ENCODE results near the gene ACSS3. TPM values are rescaled to one million over a fixed set of nuclear protein-coding genes. Genes with fewer than 3 reads are reported as not detected.

The ACSS3 gene
- total RNA-seq, 3 donors from 2014 or later, result 0.11 TPM; not detected in 2

GRCh38 chr12:81249976-81250375 is 172.1 kb downstream of the ACSS3 start:
- Mint-ChIP-seq H3K9me3 (peaks cover 3% of the 10 kb centered on the region), H3K27me3 (ENCODE audit: low read depth) (no peaks in the 10 kb centered on the region)

GRCh38 chr12:81252228-81252627 is 174.3 kb downstream of the ACSS3 start:
- peaks cover 3% of the 10 kb centered on the region for H3K9me3 Mint-ChIP-seq
- H3K4me1 Mint-ChIP-seq (ENCODE audit: low read depth), result no peaks in the 10 kb centered on the region
- no peak overlapping the region for H3K4me3 Mint-ChIP-seq
- H3K36me3 Mint-ChIP-seq (ENCODE audit: insufficient read depth), result no peaks in the 10 kb centered on the region
- H3K27me3 Mint-ChIP-seq (ENCODE audit: low read depth), result no peaks in the 10 kb centered on the region
- DNase-seq (no peak), ATAC-seq (no peak)

More at GRCh38 chr12:81249976-81250375, 172.1 kb downstream of the ACSS3 start:
- ATAC-seq (no peak), DNase-seq (no peak)
- H3K4me1 Mint-ChIP-seq (ENCODE audit: low read depth), result no peaks in the 10 kb centered on the region
- no peaks in the 10 kb centered on the region for H3K36me3 Mint-ChIP-seq (ENCODE audit: insufficient read depth)
- H3K4me3 Mint-ChIP-seq, result no peak overlapping the region

- peaks cover 3% of the 10 kb centered on the region for H3K9me3 Mint-ChIP-seq
- H3K4me3 Mint-ChIP-seq, result no peak overlapping the region
- no peaks in the 10 kb centered on the region for H3K27me3 Mint-ChIP-seq (ENCODE audit: low read depth)
- ATAC-seq, result no peak
- H3K36me3 Mint-ChIP-seq (ENCODE audit: insufficient read depth), result no peaks in the 10 kb centered on the region
- DNase-seq, result no peak
- H3K4me1 Mint-ChIP-seq (ENCODE audit: low read depth), result no peaks in the 10 kb centered on the region
Measured at GRCh38 chr12:81253360-81253759, 175.5 kb downstream of the ACSS3 start.

- Mint-ChIP-seq H3K9me3 (peaks cover 6% of the 10 kb centered on the region), H3K27me3 (ENCODE audit: low read depth) (no peaks in the 10 kb centered on the region), H3K36me3 (ENCODE audit: insufficient read depth) (no peaks in the 10 kb centered on the region), H3K4me3 (no peak overlapping the region), H3K4me1 (ENCODE audit: low read depth) (no peaks in the 10 kb centered on the region)
- no peak for ATAC-seq
- no peak for DNase-seq
Measured at GRCh38 chr12:81255456-81255855, 177.6 kb downstream of the ACSS3 start.

- no peaks in the 10 kb centered on the region for H3K27me3 Mint-ChIP-seq (ENCODE audit: low read depth)
- H3K4me3 Mint-ChIP-seq, result no peak overlapping the region
Measured at GRCh38 chr12:81255947-81256346, 178.1 kb downstream of the ACSS3 start.

GRCh38 chr12:81257947-81258551 is 180.2 kb downstream of the ACSS3 start:
- no peak for DNase-seq
- no peak overlapping the region for H3K4me3 Mint-ChIP-seq
- ATAC-seq, result no peak
- no peaks in the 10 kb centered on the region for H3K36me3 Mint-ChIP-seq (ENCODE audit: insufficient read depth)
- H3K9me3 Mint-ChIP-seq, result peaks cover 3% of the 10 kb centered on the region
- no peaks in the 10 kb centered on the region for H3K27me3 Mint-ChIP-seq (ENCODE audit: low read depth)
- no peaks in the 10 kb centered on the region for H3K4me1 Mint-ChIP-seq (ENCODE audit: low read depth)

More at GRCh38 chr12:81255947-81256346, 178.1 kb downstream of the ACSS3 start:
- no peaks in the 10 kb centered on the region for H3K4me1 Mint-ChIP-seq (ENCODE audit: low read depth)
- DNase-seq, result no peak
- no peaks in the 10 kb centered on the region for H3K36me3 Mint-ChIP-seq (ENCODE audit: insufficient read depth)
- ATAC-seq, result no peak
- peaks cover 6% of the 10 kb centered on the region for H3K9me3 Mint-ChIP-seq

GRCh38 chr12:81259360-81259759 is 181.5 kb downstream of the ACSS3 start:
- ATAC-seq (no peak), DNase-seq (no peak)
- H3K36me3 Mint-ChIP-seq (ENCODE audit: insufficient read depth), result no peaks in the 10 kb centered on the region
- H3K27me3 Mint-ChIP-seq (ENCODE audit: low read depth), result no peaks in the 10 kb centered on the region
- H3K4me3 Mint-ChIP-seq, result no peak overlapping the region
- H3K9me3 Mint-ChIP-seq, result peaks cover 3% of the 10 kb centered on the region
- H3K4me1 Mint-ChIP-seq (ENCODE audit: low read depth), result no peaks in the 10 kb centered on the region

- ATAC-seq (no peak), DNase-seq (no peak)
- Mint-ChIP-seq H3K36me3 (ENCODE audit: insufficient read depth) (no peaks in the 10 kb centered on the region), H3K27me3 (ENCODE audit: low read depth) (no peaks in the 10 kb centered on the region), H3K9me3 (peaks cover 3% of the 10 kb centered on the region), H3K4me1 (ENCODE audit: low read depth) (no peaks in the 10 kb centered on the region), H3K4me3 (no peak overlapping the region)
Measured at GRCh38 chr12:81261508-81262207, 183.8 kb downstream of the ACSS3 start.

GRCh38 chr12:81263072-81263471 is 185.2 kb downstream of the ACSS3 start:
- no peaks in the 10 kb centered on the region for H3K27me3 Mint-ChIP-seq (ENCODE audit: low read depth)
- H3K4me1 Mint-ChIP-seq (ENCODE audit: low read depth), result no peaks in the 10 kb centered on the region
- ATAC-seq (no peak), DNase-seq (no peak)
- no peaks in the 10 kb centered on the region for H3K36me3 Mint-ChIP-seq (ENCODE audit: insufficient read depth)
- peaks cover 3% of the 10 kb centered on the region for H3K9me3 Mint-ChIP-seq
- no peak overlapping the region for H3K4me3 Mint-ChIP-seq

- H3K4me3 Mint-ChIP-seq, result no peak overlapping the region
- peaks cover 3% of the 10 kb centered on the region for H3K9me3 Mint-ChIP-seq
- no peaks in the 10 kb centered on the region for H3K4me1 Mint-ChIP-seq (ENCODE audit: low read depth)
- no peaks in the 10 kb centered on the region for H3K36me3 Mint-ChIP-seq (ENCODE audit: insufficient read depth)
- ATAC-seq (no peak), DNase-seq (no peak)
- no peaks in the 10 kb centered on the region for H3K27me3 Mint-ChIP-seq (ENCODE audit: low read depth)
Measured at GRCh38 chr12:81270385-81270784, 192.5 kb downstream of the ACSS3 start.

- ATAC-seq, result no peak
- H3K9me3 Mint-ChIP-seq, result peaks cover 5% of the 10 kb centered on the region
- no peaks in the 10 kb centered on the region for H3K4me1 Mint-ChIP-seq (ENCODE audit: low read depth)
- H3K27me3 Mint-ChIP-seq (ENCODE audit: low read depth), result no peaks in the 10 kb centered on the region
- no peaks in the 10 kb centered on the region for H3K36me3 Mint-ChIP-seq (ENCODE audit: insufficient read depth)
- no peak overlapping the region for H3K4me3 Mint-ChIP-seq
- DNase-seq, result no peak
Measured at GRCh38 chr12:81274637-81275529, 197.0 kb downstream of the ACSS3 start.

- no peak overlapping the region for H3K4me3 Mint-ChIP-seq
- H3K27me3 Mint-ChIP-seq (ENCODE audit: low read depth), result no peaks in the 10 kb centered on the region
- no peak for DNase-seq
- H3K4me1 Mint-ChIP-seq (ENCODE audit: low read depth), result no peaks in the 10 kb centered on the region
- H3K9me3 Mint-ChIP-seq, result no peaks in the 10 kb centered on the region
- H3K36me3 Mint-ChIP-seq (ENCODE audit: insufficient read depth), result no peaks in the 10 kb centered on the region
- no peak for ATAC-seq
Measured at GRCh38 chr12:81284137-81284536, 206.3 kb downstream of the ACSS3 start.

- peaks cover 4% of the 10 kb centered on the region for H3K9me3 Mint-ChIP-seq
- no peak for ATAC-seq
- no peak for DNase-seq
- H3K36me3 Mint-ChIP-seq (ENCODE audit: insufficient read depth), result no peaks in the 10 kb centered on the region
- H3K4me1 Mint-ChIP-seq (ENCODE audit: low read depth), result no peaks in the 10 kb centered on the region
- no peak overlapping the region for H3K4me3 Mint-ChIP-seq
- no peaks in the 10 kb centered on the region for H3K27me3 Mint-ChIP-seq (ENCODE audit: low read depth)
Measured at GRCh38 chr12:81288651-81289050, 210.8 kb downstream of the ACSS3 start.

- H3K36me3 Mint-ChIP-seq (ENCODE audit: insufficient read depth), result no peaks in the 10 kb centered on the region
Measured at GRCh38 chr12:81294325-81295190, 216.7 kb downstream of the ACSS3 start.

More at GRCh38 chr12:81294325-81295190, 216.7 kb downstream of the ACSS3 start:
- ATAC-seq (no peak), DNase-seq (no peak)
- peaks cover 16% of the 10 kb centered on the region for H3K9me3 Mint-ChIP-seq
- H3K4me1 Mint-ChIP-seq (ENCODE audit: low read depth), result no peaks in the 10 kb centered on the region
- H3K27me3 Mint-ChIP-seq (ENCODE audit: low read depth), result no peaks in the 10 kb centered on the region
- no peak overlapping the region for H3K4me3 Mint-ChIP-seq
